Medulla oblongata (tissue), 1 donor: ENCODE results near the gene ZNF423.
A peak's percentile ranks its signal among the peaks of the same experiment; 100 is the strongest.
"Not testable (repeated sequence)": the region's sequence is repeated elsewhere in the genome, so short reads cannot be mapped to it uniquely, and the experiment has no call there.

ENCODE experiments used
- DNase-seq: peaks from one replicate; pipeline ENCODE4 v3.0.0-alpha.2; 2015; ENCODE audit errors: extremely low spot score

ZNF423 gene

DNA sequence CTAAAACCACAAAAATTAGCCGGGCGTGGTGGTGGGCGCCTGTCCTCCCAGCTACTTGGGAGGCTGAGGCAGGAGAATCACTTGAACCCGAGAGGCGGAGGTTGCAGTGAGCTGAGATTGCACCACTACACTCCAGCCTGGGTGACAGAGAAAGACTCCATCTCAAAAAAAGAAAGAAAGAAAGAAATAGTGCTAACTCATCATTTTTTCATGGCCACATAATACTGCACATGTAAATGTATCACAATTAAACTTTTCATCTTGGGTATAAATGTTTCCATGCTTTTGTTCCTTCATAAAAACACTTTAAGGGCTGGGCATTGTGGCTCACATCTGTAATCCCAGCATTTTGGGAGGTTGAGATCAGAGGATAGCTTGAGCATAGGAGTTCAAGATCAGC, 15.9 kb upstream of the ZNF423 start:
- not testable (repeated sequence) for DNase-seq

DNA sequence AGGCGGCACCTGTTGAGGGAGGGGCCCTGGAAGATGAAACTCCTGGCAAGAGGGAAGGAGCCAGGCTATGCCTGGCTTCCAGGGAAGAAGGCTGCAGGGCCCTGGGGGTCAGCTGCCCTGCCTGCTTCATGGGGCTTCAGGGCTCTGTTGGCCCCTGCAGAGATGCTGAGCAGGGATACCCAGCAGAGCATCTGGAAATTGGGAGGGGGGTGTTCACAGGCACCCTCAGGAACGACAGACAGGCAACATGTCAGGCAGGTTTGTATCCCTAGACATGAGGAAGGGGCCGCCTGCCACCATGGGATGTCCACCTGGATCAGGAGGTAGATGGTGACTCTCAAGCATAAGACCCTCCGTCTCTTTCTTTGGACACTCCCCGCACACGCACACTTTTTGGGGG, 13.8 kb upstream of the ZNF423 start:
- DNase-seq, result no peak

DNA sequence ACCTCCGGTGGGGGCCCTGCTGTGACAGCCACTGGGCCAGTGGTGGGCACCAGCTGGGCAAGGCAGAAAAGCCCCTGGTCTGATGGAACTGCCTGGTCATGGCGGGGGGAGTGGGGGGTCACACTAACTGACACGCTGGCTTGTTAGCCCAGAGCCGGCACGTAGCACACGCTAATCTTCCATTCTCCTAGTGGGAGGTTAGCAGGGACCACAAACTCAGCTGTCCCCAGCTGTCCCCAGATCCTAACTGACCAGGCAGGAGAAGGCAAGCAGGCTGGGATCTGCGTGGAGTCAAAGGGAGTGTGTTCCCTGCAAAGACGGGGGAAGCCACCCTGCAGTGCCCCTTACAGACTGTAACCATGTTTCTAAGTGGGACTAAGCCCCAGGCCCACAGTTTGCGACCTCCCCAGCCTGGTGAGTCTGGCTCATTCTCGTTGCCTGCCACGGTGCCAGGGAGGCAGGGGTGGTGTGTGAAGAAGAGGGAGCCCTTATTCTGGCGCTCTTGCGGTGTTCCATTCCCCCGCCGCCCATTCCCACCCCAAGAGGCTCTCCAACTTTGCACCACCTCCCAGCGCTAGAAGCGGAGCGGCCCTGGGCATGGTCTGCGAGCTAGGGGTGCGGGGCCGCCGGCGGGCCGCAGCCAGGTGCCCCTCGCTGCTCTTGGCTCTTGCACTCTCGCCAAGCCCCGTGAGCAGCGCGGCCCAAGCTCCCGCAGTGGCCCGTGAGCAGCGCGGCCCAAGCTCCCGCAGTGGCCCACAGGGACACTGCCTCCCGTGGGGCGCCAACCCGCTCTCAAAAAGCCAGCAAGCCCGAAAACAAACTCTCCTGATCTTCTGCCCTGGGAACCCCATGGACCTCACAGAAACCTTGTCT, 12.1 kb upstream of the ZNF423 start:
- no peak for DNase-seq

DNA sequence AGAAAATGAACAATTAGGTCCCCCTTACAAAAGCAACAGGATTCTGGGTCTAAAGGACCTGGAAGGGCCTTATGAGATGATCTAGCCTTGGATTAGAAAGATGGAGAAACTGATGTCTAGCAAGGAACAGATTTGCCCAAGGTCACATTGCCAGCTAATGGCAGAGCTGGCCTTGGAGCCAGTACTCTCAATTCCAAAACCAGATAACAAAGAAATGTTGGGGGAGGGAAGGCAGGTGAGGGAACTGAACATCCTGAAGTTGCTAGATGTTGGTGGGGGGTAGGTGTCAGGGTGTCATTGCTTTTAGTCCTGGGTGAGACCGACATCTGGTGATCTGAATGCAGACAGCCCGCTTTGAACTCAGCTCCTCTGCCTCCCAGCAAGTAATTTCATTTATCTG, 11.3 kb upstream of the ZNF423 start:
- DNase-seq, result no peak

DNA sequence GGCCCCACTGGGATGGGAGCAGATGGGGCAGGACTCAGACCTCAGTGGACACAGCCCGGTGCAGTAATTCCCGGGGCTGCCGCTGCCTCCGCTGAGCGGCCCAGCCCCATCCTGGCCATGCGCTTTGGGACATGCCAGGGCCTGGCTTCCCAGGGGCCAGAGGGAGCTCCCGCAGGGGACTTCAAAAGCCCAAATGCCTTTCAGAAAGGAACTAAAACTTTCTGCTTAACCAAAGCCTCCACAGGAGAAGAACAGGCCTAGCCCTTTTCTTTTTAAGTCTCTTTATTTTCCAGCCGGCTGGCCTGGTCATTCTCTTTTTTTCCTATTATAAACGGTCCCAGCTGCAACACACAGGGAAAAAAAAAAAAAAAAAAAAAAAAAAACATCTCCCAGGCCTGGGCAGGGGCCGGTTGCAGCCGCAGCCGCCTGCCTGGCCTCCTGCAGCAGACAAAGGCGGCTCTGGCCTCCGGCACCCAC, 10.7 kb upstream of the ZNF423 start:
- no peak for DNase-seq

DNA sequence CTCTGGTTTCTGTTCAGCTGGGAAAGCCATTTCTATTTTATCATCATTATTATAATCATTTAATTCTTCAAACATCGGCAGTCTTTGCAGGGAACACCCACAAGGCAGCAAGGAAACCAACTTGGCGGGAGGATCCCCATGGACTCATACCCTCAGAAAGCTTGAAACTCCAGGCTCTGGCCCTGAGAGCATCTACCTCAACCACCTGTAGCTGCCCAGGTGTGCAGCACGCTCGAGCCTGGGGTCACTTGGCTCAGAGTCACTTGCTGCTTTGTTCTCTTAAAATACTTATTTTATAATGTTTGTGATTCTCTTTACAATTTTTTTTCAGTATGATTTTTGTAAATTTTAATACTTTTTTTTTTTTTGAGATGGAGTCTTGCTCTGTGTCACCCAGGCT, 6.8 kb upstream of the ZNF423 start:
- no peak for DNase-seq

DNA sequence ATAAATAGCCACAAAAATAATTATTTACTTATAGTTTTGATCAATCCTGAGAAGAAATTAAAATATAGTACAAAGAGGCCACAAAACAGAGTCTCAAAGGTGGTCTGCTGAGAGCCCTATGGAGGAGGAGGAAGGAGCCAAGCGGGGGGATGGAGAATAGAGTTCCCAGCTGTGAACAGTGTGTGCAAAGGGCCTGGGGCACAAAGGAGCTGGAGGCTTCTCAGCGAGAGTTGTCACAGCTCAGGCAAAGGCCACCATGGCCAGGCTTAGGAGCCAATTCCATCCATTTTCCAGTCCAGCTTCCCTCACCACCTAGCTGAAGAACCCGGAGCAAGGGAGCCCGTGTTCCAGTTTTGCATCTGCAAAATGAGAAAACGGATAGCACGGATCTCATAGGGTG, 5.4 kb upstream of the ZNF423 start:
- no peak for DNase-seq

DNA sequence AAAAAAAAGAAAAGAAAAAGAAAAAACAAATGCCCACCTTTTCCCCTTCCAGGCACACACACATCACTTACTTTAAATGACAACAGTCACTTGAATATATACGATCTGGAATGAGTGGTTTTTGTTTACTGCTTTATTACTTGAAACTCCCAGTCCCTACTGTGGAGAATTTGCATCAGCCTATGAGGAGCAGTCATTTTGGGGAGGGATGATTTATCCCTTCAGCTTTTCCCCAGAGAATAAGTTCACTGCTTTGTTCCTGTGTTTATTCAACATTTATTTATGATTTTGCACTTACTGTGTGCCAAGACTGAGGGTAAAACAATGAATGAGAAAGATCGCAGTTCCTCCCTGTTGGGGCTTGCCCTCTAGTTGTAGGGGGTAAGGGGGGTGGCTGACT, 4.7 kb upstream of the ZNF423 start:
- DNase-seq, result no peak

DNA sequence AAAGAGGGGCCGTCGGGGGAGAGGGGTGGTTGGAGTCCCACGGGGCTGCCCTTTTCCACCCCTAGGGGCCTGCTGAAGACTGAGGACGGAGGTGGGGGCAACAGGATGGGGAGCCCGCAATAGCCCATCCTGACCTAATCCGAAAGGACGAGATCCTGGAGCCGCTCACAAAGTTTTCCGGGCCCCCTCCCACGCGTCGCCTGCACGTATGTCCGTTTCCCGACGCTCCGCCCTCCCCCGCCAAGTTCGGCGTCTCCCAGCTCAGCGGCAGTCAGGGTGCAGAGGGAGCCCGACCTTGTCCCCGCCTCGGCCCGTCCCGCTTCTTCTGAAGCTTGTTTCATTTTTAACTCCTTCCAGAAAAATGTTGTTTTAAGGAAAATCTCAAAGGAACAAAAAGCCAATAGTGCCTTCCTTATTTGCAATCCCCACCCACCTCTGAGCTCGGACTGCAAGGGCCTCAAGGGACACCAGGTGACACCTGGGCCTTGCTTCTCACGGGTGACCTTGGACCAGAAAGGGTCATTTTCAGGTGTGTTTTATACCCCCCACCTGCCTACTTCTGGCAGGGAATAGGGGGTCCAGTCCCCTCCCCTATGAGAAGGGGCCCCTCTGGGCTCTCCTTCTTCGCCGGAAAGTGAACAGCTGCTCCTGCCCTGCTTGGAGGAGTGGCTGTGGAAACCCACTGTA, 3.4 kb upstream of the ZNF423 start:
- DNase-seq, result no peak

DNA sequence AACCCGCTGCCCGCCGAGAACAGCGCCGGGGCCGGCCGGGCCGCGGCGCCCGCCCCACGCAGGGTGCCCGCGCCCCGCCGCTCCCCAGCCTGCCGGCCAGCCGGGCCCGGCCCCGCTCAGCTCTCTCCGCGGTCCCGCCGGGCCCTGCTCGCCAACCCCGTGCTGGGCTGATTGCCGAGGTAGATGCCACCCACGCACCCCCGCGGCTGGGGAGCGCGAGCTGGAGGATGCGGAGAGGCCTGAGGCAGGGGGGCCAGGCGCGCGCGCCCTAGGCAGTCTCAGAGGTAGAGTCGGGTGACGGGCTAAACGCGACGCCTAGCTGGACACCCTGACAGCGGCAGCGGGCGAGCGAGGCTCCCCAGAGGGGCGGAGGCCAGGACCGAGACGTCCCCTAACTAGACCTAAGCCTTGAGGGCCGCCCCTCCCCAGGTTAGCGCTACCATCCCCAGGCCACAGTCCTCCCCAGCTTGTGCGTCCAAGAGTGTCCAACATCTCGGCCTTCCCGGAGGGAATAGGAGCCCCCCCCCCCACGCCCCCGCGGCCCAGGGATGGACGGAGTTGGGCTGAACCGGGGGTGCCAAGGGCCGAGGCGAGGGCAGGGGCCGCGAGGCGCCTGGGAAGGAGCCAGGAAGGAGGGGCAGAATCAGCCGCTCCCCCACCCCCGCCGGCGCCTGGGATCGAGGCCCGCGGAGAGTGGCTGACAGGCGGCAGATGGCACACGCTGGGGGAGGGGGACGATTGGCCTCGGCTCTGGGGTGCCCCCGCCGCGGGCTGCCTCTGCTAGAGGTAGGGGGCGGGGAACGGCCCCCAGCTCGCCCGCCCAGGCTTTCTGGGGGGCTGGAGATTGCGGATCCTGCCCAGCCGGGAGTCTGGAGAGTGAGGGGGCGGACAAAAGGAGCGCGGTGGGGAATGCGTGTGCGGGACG, 2.5 kb upstream of the ZNF423 start:
- peak; percentile 38 for DNase-seq

DNA sequence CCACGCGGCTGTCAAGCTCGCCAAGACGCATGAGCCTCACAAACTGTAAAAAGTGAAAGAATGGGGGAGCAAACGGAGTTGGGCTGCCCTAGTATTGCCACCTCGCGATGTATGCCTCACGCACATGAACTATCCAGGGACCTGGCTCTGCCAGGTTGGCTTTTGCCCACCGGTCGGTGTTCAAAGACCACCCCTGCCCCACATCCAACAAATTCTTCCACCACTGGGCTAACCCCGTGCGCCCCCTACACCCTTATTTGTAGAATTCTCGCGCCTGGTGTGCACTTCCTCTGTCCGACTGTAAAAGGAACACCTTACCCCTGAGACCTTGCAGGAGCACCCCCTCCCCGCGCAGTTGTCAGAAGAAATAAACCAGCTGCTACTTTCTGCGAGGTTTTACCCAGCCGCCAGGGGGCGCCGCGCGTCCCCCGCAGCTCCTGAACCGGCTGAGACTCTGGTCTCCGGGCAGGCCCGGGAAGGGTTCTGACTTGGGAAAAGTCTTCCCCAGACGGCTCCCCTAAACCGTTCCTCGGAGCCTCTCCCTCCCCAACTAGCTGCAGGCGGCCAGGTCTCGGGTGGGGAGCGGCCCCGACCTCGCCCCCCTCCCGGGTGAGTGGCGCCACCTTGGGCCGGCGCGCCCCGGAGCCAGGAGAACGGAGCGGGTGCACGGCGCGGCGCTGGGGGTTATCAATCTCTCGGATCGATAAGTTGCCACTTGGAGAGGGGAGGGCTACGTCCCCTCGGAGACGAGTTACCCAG, 1.7 kb upstream of the ZNF423 start:
- DNase-seq, result peak; percentile 48

DNA sequence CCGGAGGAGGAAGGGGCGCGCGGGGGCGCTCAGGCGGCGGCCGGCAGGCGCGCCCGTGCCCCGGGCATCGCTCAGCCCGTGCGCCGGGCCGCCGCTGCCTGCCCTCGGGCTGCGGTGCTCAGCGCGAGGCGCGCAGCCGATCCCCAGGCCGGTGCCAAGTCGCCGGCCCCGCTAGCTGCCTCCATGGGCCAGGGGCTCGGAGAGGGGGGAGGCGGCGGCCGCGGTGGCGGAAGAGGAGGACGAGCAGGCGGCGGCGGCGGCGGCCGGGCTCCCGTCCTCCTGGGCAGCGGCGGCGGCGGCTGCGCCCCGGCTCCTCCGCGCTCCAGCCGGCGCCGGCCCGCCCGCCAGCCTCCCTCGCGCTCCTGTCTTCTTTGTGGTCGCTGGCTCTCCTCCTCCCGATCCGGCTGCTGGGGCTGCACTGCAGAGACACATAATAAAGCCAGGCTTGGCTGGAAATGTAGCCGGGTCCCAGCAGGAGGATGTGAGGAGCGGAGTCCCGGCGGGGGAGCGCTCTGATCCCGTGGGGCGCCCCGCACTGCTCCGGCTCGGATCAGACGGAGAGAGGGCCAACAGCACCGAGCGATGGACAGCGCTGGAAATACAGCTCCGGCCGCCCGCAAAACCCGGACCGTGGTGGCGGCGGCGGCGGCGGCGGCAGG, 889 bp upstream of the ZNF423 start:
- DNase-seq, result peak; percentile 75

DNA sequence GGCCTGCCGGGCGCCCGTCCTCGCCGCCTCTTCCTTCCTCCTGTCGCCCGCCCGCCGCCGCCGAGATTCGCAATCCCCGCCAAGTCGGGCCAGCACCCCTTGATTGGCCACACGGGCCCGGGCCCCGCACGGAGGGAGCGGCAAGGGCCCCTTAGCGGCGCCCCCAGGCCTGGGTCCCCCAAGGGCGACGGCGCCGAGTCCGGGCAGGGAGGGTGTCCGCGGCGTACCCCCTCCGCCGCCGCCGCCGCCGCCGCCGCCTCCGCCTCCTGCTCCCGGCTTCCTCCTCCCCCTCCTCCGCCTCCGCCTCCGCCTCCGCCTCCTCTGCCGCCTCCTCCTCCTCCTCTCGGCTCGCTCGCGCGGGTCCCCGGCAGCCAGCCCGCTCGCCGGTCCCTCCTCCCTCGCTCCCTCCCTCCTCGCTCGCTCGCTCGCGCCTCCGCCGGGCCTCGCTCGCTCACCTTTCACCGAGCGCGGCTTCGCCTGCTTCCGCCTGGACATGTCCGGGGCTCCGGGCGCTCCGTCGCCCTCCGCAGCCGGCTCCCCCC, 561 bp downstream of the ZNF423 start:
- peak; percentile 76 for DNase-seq

DNA sequence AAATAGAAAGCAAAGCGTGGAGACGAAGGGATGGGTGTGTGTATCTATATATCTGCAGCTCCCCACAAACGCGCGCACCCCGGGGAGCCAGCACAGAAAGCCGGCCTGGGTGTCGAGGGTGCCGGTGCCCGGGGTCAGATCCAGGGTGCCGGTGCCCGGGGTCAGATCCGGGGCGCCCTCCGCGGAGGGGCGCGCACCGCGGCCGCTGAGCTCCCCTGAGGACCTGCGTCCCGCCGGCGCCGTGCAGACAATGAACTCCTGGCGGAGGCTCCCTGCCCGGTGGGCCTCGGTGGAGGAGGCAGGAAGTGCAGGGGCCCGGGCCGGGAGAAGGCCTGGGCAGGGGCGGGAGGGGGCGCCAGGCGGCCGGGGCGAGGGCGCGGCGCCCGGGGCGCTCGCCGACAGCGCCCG, 1.1 kb downstream of the ZNF423 start:
- no peak for DNase-seq

DNA sequence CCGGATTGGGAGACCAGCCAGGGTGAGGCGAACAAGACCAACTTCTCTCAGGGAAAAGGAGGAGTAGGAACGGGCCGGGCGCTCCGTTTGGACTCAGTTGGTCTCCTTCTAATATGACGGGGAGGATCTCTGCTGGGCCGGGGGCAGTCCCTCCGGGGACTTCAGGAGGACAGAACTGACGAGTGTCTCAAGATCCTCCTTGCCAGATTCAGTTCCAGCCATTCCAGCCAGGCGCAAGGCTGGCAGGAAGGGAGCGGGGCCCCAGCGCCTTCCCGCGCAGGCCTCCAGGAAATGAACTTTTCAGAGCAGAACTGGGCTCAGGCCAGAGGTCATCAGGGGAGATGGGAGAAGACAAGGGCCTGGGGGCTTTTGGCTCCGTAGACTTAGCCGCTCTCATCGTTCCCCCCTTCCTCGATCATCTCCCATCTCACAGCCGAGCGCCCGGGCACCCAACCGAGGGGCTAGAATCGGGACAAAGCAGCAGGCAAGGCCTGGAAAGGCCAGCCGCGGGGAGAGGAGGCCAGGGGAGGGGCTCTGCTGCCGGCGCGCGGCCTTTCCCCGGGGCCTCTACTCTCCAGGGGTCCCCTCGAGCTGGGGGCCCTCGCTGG, 1.6 kb downstream of the ZNF423 start:
- no peak for DNase-seq

DNA sequence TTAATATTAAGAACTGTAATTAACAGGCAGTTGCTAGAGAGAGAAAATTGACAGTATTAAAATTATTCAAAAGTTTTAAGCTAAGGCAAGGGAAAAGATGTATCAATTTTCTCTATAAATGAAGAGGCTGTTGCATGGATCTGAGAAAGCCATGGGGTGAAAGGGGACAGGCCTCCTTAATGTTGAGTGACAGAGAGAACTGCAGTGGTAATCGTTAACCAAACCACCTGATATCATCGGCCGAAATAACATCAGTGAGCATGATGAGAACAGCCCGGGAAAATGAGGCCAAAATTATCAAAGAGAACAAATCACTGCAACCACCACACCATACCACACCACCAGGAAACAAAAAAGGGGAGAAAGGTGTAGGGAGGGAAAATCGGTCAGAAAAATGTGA, 3.6 kb downstream of the ZNF423 start:
- DNase-seq, result no peak

DNA sequence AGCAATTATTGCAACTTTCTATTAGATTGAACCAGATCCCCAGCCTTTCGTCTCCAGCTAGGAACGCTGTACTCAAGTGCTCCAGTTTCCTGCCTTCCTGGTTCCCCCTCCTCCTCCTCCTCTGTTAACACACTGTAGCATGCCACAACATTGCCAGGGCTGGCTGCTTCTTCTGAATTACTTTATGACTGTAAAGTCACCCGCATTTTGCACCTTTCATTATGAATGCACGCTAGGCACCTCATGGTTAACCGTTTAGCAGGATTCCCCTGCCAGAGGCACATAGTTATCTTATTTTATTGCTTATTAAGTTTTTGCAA, 4.5 kb downstream of the ZNF423 start:
- no peak for DNase-seq

DNA sequence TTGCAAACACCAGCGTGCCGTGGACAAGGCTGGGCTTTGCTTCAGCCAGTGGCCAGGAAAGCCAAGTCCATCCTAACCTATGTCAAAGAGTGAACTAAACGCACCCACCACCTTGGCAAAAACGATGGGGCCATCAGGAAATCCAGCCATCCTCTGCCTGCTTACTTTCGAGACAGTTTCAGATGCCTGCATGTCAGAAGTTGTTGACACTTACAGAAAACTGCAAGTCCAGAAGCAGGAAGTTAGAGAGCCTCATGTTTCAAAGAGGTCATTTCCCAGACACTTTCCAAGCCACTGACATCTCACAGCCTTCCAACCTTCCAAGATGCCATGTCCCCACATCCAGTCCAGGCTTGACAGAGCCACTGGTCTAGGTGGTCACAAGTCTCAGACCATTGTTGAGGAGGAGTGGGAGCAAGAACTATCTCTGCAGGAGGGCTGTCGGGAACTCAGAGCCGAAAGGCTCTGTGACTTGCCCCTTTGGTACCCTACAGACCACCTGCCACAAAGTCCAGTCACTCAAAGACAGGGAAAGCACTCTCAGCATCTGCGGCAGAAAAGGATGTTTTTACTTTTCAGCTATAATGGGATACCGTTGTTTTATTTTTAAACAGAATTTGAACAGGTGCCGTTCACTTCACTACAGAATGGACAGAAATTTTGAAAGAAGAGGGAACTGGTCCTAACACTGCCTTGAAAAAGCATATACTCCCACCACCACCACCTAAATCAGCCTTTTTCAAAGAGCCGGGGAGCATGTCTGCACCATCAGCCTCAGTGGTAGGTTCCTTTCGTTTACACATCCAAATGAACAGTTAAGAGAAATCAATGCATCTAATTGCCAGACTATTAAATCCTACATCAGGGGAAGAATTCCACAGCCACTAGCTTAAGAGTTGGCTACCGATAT, 5.1 kb downstream of the ZNF423 start:
- no peak for DNase-seq

DNA sequence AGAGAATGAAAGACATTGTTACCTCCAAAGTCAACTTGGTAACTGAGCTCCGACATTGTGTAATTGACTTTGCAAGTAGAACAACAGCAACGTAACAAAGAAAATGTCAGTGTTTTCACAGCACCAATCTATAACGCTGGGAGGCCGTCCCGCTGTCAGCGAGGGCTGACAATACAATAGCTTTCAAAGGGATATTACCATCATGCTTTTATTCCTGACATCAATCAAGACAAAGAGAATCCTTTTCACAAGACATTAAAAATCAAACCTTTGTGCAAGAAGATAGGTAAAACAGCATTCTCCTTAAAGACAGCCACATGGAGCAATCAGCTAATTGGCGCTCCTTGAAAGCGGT, 6.2 kb downstream of the ZNF423 start:
- no peak for DNase-seq
